HG02759 (cell line): ENCODE results near the gene TMEM97.

Experiments
- ATAC-seq: cut with Tn5 transposase; IDR thresholded peaks from one replicate; pipeline ENCODE4 v1.9.1; 2021; ENCODE audit warnings: mild to moderate bottlenecking, moderate library complexity; ENCODE audit not compliant: unreplicated experiment

Gene TMEM97

DNA sequence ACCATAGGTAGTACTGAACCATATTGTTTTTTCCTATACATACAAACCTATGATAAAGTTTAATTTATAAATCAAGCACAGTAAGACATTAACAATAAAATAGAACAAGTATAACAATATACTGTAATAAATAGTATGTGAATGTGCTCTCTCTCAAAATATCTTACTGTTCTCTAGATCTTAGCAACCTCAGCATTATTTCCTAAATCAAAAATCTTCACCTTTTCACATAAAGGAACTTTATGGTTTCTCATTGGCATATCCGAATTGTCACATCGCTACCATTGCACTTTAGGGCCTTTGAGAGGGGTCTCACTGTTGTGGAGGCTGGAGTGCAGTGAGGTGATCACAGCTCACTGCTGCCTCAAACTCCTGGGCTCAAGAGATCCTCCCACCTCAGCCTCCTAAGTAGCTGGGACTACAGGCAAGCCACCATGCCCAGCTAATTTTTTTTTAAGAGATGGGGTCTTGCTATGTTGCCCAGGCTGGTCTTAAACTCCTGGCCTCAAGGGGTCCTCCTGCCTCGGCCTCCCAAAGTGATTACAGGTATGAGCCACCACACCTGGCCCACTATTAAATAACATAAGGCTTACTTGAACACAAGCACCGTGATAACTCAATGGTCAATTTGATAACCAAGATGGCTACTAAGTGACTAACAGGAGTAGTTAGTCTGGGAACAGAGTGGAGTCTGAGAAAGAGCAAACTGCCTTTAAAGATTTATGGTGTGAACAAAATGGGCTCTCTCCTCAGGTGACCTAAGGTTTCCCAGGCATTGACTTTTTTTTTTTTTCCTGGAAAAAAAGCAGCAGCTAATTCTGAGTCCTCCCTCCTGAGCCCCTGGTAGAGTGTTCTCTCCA, 2.9 kb upstream of the TMEM97 start:
- ATAC-seq, result no peak

DNA sequence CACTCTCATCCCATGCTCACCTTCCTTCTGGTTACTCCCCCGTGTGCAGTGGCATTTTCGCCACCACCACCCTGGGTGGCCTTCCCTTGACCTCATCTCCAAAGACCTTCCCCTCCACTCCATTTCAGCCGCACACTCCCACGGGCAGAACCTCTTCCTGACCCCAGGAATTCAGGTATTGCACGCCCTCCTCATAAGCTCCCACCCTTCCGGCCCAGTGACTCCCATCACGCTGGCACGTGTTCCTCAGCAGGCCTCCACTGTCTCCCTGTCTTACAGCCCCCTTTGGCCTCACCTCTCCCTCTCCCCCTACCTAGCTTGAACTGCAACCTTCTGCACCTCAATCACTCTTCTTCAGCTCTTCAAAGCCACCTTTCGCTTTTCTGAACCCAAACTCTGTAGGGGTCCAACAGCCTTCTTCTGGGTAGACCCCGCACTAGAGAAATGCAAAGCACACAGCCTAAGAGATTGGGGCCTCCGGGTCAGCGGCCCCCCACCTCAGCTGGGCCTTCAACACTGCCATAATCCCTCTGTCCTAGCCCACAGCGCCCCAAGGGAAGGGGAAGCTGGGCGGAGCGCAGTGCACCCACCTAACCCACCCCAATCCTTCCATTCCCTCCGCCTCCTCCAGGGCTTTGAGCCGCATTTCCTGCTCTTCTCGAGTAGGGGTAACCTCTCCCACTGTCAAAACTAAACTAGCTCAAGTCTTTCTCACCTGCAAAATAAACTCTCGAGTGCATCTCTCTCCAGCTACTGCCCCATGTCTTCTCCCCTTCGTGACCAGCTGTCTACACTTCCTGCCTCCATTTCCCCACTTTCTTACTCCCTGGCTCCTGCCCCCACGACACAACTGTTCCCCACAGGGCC, 1.7 kb upstream of the TMEM97 start:
- ATAC-seq, result no peak

DNA sequence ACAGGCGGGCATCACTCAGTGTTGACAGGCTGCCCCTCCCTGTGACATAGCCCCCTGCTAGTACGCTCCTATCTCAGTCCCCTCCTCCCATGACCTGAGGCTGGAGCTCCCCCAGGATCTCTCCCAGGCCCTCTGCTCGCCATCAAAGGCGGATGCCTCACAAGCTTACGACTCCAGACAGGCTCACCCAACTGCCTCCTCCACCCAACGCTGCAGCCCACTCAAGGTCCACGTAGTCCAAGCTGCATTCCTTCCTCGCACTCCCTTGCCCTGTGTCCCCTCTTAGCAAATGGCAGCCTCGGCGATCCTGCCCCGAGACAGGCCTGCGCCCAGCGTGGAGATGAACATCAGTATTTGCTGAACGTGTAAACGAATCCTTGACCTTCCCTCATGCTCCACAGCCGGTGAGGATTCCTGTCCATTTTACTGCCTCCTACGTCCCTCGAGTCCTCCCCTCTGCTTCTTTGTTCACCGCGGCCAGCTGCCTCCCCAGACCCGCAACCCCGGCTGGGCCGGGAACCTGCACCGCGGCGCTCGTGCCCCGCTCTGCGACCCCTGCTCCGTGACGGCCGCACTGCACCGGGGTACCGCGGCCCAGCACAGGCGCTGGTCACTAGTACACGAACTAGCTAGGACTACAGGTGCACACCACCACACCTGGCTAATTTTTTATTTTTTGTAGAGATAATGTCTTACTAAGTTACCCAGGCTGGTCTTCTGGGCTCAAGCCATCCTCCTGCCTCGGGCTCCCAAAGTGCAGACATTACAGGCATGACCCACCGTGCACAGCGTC, 838 bp upstream of the TMEM97 start:
- peak; percentile 22 for ATAC-seq

DNA sequence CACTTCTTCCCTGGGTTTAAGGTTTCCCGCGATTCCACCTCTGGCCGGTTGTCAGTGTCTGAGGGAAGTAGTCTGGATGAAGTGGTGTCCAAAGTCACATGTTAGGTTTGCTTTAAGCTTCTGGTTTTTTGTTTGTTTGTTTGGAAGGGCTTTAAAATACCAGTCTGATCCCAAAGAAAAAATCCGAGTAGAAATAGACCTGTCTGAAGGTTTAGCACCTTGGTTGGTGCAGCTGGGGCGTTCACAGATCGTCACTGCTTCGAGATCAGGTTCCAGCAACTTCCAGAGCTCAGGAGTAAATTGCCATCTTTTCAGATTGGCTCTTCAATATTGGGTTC, 567 bp downstream of the TMEM97 start:
- no peak for ATAC-seq

GRCh38 chr17:28320215-28321061, 1.4 kb downstream of the TMEM97 start:
- no peak for ATAC-seq

DNA sequence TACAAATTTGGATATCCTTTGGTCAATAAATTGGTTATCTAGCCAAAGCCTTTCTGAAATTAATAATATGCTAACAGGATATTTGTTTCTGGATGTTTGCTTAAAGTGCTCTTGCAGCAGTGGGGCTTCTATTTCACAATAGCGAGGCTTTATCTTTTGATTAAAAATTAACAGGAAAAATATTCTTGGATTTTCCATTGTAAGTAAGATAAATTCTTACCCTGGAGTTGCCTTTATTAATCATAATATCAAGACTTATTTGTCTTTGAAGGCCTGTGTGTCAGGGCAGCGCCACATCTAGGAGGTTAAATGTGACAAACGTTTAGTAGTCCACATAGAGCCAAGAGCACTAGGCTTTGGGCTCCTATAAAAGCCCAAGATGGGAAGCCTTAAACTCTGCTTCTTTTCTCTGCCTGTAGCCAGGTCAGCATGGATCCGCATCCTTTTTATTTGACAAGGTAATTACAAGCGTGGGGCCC, 5.3 kb downstream of the TMEM97 start:
- no peak for ATAC-seq

DNA sequence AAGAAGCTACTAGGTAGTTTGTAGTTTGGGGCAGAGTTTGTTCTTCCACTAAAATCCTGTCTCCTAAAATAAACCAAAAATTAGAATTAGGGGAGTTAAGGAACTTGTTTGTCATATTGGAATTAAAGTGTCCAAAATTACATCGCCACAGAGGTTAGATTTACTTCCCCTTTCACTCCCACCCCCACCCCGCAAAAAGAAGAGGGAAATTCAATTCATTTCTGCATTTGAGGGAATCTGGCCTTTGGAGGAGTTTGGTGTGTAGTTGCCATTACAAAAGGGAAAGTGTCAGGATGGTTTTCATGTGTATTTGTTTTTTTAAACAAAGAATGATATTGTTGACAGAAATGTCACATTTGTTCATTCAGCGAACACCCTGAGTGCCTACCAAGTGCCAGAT, 5.8 kb downstream of the TMEM97 start:
- ATAC-seq, result no peak

DNA sequence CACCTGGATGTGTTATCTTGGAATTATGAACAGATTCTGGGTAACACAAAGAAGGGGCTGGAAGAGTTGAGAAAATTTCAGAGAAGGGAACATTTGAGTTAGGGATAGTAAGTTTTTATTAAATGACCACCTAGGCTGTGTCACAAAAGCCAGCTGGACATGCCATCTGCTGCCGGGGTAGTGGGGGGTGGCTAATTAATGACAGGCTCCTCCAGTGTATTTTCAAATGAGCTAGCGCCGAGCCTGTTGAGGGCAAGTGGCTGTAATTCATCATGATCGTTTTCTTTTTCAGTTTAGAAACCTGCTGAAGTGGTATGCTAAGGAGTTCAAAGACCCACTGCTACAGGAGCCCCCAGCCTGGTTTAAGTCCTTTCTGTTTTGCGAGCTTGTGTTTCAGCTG, 6.2 kb downstream of the TMEM97 start:
- ATAC-seq, result no peak

GRCh38 chr17:28326114-28326513, 7.1 kb downstream of the TMEM97 start:
- ATAC-seq, result no peak

GRCh38 chr17:28327031-28327607, 8.1 kb downstream of the TMEM97 start:
- peak; percentile 53 for ATAC-seq

DNA sequence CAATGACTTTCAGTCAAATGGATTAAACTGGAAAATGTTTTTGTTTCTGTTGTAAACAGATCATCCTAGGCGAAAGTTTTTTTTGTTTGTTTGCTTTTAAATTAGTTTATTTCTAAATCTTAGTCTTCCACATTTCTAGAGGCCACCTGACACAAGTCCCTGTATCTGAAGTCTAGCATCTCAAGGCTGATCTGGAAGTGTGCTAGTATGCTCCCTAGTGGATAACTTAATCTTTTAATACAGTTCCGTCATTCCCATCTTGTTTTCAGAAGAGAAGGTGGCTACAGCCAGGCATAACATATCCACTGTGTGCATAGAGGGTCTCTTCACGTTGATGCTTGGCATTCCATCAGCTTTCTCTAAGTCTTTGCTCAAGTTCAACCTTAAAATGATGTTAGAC, 8.7 kb downstream of the TMEM97 start:
- no peak for ATAC-seq

GRCh38 chr17:28328325-28328724, 9.3 kb downstream of the TMEM97 start:
- ATAC-seq, result no peak

DNA sequence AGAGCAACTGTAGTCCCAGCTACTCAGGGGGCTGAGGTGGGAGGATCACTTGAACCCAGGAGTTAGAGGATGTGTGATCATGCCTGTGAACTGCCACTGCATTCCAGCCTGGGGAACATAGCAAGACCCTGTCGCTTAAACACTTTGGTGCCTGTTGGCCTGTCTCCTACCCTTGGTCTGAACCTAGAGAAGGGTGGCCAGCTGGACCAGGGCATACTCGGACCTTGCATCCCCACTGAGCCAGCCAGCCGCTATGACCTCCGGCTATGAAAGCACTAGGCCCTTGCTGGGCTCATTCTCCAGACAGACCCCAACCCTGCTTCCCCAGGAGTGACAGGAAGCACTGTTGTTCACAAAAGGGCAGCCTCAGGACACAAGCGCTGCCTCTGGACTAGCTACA, 11.7 kb downstream of the TMEM97 start:
- ATAC-seq, result no peak

DNA sequence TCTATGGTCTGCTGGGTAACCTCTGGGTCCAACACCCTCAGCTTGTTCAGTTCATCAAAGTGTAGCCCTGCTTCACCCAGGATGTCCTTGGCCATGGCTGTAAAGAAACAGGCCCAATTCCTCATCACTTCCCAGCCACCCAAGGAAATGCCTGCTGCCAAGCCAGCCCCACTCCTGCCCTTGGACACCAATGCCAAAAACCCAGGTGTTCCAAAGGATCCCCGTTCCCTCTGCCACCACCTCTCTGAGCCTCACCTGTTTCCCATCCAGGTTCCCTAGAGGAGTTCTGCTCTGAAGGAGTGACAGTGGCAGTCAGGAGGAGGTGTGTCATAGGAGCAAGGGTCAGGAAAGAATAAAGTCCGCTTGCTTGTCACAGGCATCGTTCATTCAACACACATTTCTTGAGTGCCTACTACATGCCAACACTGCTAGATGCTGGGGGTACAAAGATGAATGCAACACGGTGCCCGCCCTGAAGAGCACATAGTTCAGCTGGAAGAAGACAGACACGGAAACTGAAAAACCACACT, 13.0 kb downstream of the TMEM97 start:
- no peak for ATAC-seq

GRCh38 chr17:28333083-28333746, 14.2 kb downstream of the TMEM97 start:
- no peak for ATAC-seq

- ATAC-seq, result no peak
These were observed 15.2 kb downstream of the TMEM97 start for GRCh38 chr17:28334171-28334570.

DNA sequence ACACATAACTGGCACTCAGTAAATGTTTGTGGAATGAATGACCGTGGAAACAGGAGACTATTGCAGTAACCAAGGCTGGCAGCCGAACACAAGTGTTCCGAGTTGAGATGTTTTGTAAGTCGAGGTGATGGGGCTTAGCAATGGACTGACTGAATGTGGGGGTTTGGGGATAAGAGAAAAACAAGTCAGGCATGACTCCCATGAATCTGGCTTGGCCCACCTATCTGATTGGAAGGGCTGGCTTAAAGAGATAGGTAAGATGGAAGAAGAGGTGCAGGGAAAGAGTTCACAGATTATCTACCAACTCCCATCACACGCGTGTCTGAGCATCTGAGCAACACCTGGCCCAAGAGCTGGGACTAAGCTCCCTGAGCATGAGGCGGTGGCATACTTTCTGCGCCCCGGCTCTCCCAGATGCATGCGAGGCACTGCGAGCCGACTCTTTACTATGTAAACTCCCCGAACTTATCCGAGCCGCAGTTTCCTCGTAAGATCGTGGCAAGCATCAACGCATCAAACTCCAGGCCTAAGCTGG, 15.7 kb downstream of the TMEM97 start:
- no peak for ATAC-seq

DNA sequence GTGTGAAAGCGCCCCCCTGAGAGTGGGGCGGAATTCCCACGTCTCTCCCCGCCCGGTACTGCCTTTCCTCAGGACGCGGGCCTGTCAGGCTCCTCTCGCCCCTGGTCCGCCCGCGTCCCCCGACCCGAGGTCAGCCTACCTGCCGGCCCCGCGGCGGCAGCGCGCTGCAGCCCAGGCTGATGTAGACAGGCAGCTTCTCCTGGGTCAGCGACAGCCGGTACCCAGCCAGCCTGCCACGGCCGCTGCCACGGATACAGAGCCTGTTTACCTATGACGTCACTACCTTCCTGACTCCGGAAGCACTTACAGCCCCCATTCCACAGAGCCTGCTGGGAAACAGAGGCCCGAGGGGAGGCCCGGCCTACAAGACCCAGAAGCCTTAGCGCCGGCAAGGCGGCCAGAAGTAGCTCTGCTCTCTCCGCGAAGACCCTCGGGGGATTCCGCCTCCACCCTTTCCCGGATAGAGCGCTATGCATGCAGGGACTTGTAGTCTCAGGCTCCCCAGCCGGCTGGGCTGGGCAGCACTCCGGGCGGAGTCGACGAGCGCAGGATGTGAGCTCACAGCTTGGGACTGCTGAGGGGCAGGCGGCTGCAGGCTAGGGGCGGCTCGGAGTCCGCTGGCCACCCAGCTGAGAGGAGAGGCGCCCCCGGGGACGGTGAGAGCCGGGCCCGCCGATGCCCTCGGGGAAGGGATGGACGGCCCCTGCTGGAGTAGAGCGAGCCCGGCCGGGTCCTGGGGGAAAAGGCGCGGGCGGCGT, 16.4 kb downstream of the TMEM97 start, which contains the start of the genes IFT20 and TNFAIP1:
IFT20 (minus strand) TSS at position 272 of the 758 bp plus-strand sequence. CDS start 3,487 bp downstream, outside the sequence.
TNFAIP1 (plus strand) TSS at position 561 of the 758 bp plus-strand sequence. CDS start 3,761 bp downstream, outside the sequence.
- peak; percentile 95 for ATAC-seq
